ENCODE measurements around the gene ALDH1A2. TPM values are rescaled to one million over a fixed set of nuclear protein-coding genes. Genes with fewer than 3 reads are reported as not detected.

The ALDH1A2 gene
- polyA plus RNA-seq, 3 donors, result 0.41 to 5.1 (median 3.4) TPM

DNA sequence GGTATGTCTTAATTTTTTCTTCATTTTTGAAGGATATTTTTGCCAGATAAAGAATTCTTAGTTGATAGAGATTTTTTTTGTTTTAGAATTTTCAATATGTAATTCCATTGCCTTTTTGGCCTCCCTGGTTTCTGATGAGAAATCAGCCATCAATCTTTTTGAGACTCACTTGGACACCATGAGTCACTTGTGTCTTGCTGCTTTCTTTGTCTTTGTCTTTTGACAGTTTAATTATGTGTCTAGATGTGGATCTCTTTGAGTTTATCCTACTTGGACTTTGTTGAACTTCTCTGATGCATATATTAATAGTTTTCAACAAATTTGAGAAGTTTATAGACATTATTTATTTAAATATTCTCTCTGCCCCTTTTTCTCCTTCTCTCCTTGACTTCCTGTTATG lies 38.0 kb upstream of the ALDH1A2 start:
- Histone ChIP-seq H3K4me2 (replicated peaks; ENCODE audit: extremely low read depth, low read length, poor library complexity, severe bottlenecking) (no peak overlapping the region), H3K9me3 (replicated peaks in 1 of 2; ENCODE audit: control insufficient read depth in 1 of 2, insufficient read depth in 1 of 2, low read length in 2 of 2) (no peaks in the 10 kb centered on the region), H3K79me2 (ENCODE audit: insufficient read depth, low read length) (no peaks in the 10 kb centered on the region), H2AFZ (ENCODE audit: insufficient read depth, low read depth, low read length, poor library complexity, severe bottlenecking) (no peak overlapping the region), H3K4me3 (replicated peaks in 1 of 3; ENCODE audit: low read depth in 2 of 3, low read length in 3 of 3) (no peak overlapping the region), H4K20me1 (ENCODE audit: insufficient read depth, low read length) (no peaks in the 10 kb centered on the region), H3K27ac (ENCODE audit: low read depth in 1 of 2, low read length in 2 of 2) (no peak overlapping the region), H3K27me3 (ENCODE audit: control insufficient read depth in 2 of 2, insufficient read depth in 2 of 2, low read length in 2 of 2) (peaks cover 8 to 19% of the 10 kb centered on the region in 2 donors), H3K36me3 (replicated peaks in 1 of 2; ENCODE audit: control insufficient read depth in 1 of 2, insufficient read depth in 2 of 2, low read length in 2 of 2) (no peaks in the 10 kb centered on the region), H3K9ac (ENCODE audit: insufficient read depth, low read length, poor library complexity, severe bottlenecking) (no peak overlapping the region), H3K4me1 (ENCODE audit: control insufficient read depth in 1 of 2, insufficient read depth in 2 of 2, low read length in 2 of 2) (no peaks in the 10 kb centered on the region)
- H3K27me3 Mint-ChIP-seq (ENCODE audit: low read depth in 3 of 3), result peaks cover 12 to 19% (median 14%) of the 10 kb centered on the region in 3 donors
- TF ChIP-seq, protein P1, sequence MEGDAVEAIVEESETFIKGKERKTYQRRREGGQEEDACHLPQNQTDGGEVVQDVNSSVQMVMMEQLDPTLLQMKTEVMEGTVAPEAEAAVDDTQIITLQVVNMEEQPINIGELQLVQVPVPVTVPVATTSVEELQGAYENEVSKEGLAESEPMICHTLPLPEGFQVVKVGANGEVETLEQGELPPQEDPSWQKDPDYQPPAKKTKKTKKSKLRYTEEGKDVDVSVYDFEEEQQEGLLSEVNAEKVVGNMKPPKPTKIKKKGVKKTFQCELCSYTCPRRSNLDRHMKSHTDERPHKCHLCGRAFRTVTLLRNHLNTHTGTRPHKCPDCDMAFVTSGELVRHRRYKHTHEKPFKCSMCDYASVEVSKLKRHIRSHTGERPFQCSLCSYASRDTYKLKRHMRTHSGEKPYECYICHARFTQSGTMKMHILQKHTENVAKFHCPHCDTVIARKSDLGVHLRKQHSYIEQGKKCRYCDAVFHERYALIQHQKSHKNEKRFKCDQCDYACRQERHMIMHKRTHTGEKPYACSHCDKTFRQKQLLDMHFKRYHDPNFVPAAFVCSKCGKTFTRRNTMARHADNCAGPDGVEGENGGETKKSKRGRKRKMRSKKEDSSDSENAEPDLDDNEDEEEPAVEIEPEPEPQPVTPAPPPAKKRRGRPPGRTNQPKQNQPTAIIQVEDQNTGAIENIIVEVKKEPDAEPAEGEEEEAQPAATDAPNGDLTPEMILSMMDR (IDR thresholded peaks at IDR 0.05), result no peak
- H3K9me3 Mint-ChIP-seq, result peaks cover 0 to 4% (median 2%) of the 10 kb centered on the region in 7 donors
- intact Hi-C loops (cut with micrococcal nuclease), result no loop called here
- H3K4me3 Mint-ChIP-seq, result no peak overlapping the region
- no peak for DNase-seq
- no peak overlapping the region for H3K27ac Mint-ChIP-seq
- H3K4me1 Mint-ChIP-seq, result no peaks in the 10 kb centered on the region
- H3K36me3 Mint-ChIP-seq, result no peaks in the 10 kb centered on the region

DNA sequence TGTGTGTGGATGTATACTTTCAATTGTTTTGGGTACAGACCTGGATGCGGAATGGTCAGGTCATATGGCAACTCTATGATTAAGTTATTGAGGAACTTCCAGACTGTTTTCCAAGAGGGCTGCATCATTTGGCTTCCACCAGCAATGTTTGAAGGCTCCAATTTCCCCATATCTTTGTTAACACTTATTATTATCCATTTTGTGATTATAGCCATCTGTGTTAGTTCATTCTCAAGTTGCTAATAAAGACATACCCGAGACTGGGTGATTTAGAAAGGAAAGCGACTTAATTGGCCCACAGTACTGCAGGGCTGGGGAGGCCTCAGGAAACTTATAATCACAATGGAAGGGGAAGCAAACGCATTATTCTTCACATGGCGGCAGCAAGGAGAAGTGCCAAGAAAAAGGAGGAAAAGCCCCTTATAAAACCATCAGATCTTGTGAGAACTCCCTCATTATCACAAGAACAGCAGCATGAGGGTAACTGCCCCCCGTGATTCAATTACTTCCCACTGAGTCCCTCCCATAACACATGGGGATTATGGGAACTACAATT lies 31.1 kb upstream of the ALDH1A2 start:
- TF ChIP-seq, protein P1 (IDR thresholded peaks at IDR 0.05), result no peak
- Histone ChIP-seq H3K36me3 (replicated peaks in 1 of 2; ENCODE audit: control insufficient read depth in 1 of 2, insufficient read depth in 2 of 2, low read length in 2 of 2) (no peaks in the 10 kb centered on the region), H4K20me1 (ENCODE audit: insufficient read depth, low read length) (no peaks in the 10 kb centered on the region), H3K9me3 (replicated peaks in 1 of 2; ENCODE audit: control insufficient read depth in 1 of 2, insufficient read depth in 1 of 2, low read length in 2 of 2) (peaks cover 0 to 8% of the 10 kb centered on the region in 2 donors), H3K27me3 (ENCODE audit: control insufficient read depth in 2 of 2, insufficient read depth in 2 of 2, low read length in 2 of 2) (peaks cover 8 to 10% of the 10 kb centered on the region in 2 donors), H3K27ac (ENCODE audit: low read depth in 1 of 2, low read length in 2 of 2) (no peak overlapping the region), H3K9ac (ENCODE audit: insufficient read depth, low read length, poor library complexity, severe bottlenecking) (no peak overlapping the region), H3K4me2 (replicated peaks; ENCODE audit: extremely low read depth, low read length, poor library complexity, severe bottlenecking) (no peak overlapping the region), H3K4me3 (replicated peaks in 1 of 3; ENCODE audit: low read depth in 2 of 3, low read length in 3 of 3) (no peak overlapping the region), H3K79me2 (ENCODE audit: insufficient read depth, low read length) (no peaks in the 10 kb centered on the region), H2AFZ (ENCODE audit: insufficient read depth, low read depth, low read length, poor library complexity, severe bottlenecking) (no peak overlapping the region), H3K4me1 (ENCODE audit: control insufficient read depth in 1 of 2, insufficient read depth in 2 of 2, low read length in 2 of 2) (no peaks in the 10 kb centered on the region)
- Mint-ChIP-seq H3K4me3 (no peak overlapping the region), H3K36me3 (no peaks in the 10 kb centered on the region), H3K27ac (no peak overlapping the region), H3K9me3 (peaks cover 2 to 17% (median 6%) of the 10 kb centered on the region in 7 donors), H3K27me3 (ENCODE audit: low read depth in 3 of 3) (peaks cover 9 to 15% (median 10%) of the 10 kb centered on the region in 3 donors), H3K4me1 (no peaks in the 10 kb centered on the region)
- DNase-seq, result no peak
- WGBS (ENCODE audit: insufficient coverage), result no CpG with 5 or more reads among the region's 6 CpGs
- intact Hi-C loops (cut with micrococcal nuclease), result no loop called here

Data from CD14-positive monocyte (primary cell).